ENCODE data around the gene WASF3.

Gene WASF3

GRCh38 chr13:26646603-26647002 lies 89.1 kb downstream of the WASF3 start:
- DNase-seq, result no peak

GRCh38 chr13:26651234-26651633 lies 93.8 kb downstream of the WASF3 start:
- DNase-seq, result no peak

- DNase-seq, result no peak
Observed at GRCh38 chr13:26653310-26653709, 95.8 kb downstream of the WASF3 start.

- DNase-seq, result no peak
Observed at GRCh38 chr13:26653842-26654241, 96.4 kb downstream of the WASF3 start.

GRCh38 chr13:26656919-26657318 lies 99.4 kb downstream of the WASF3 start:
- no peak for DNase-seq

- DNase-seq, result no peak
Observed at GRCh38 chr13:26658448-26659385, 101.2 kb downstream of the WASF3 start.

GRCh38 chr13:26660185-26660584 lies 102.7 kb downstream of the WASF3 start:
- no peak for DNase-seq

GRCh38 chr13:26660766-26661165 lies 103.3 kb downstream of the WASF3 start:
- DNase-seq, result no peak

GRCh38 chr13:26663791-26664190 lies 106.3 kb downstream of the WASF3 start:
- no peak for DNase-seq

DNA sequence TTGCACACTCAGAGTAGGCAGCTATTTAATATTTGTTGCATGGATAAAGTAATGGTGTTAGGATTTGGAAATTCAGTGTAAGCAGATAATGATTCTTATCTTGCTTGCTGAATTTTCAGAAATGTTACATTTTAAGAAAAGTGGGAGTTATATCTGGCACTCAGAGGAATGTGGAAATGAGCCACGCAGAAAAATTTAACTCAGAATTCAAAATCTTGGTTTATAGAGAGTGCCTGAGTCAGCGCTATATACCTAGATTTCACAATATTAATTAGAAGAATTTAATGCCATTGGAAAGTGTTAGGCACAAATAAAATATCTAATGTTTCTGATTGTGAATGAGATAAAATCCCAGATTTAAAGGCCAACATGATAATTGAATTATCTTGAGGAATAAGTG lies 106.8 kb downstream of the WASF3 start:
- no peak for DNase-seq

- DNase-seq, result no peak
Observed at GRCh38 chr13:26664876-26665275, 107.4 kb downstream of the WASF3 start.

DNA sequence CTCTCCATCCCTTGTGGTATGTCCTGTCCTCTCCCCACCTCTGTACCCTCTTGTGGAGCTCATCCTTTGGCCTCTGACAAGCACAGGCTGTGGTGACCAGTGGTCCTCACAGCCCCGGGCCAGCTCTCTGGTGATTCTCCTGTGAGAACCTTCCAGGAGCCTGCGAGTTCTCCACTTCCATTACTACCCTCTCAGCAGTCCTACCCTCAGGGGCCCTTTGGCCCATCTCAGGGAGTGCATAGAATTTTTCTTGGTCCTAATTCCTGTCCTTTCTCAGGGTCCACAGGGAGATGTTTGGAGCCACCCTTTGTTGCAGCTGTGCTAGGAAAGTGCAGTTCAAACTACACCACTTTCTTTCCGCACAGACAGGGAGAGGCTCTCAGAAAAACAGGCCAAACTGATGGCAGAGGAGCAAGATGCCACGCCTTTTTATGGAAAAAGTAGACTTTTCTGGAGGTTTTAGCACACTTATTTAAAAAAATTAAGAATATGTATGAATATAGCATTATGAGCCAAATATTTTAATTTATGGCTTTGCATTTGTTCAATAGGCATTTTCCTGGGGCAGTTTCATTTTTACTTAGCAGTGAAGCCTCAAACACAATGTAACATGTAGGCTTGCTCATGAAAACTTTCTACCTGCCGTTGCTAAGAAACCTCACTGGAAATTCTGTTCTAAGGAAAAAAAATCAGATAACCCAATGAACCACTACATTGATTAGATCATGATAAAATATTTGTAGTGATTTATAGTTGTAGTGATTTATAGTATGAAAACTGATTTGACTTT lies 111.1 kb downstream of the WASF3 start:
- no peak for DNase-seq

- DNase-seq, result no peak
Observed at GRCh38 chr13:26673890-26674289, 116.4 kb downstream of the WASF3 start.

DNA sequence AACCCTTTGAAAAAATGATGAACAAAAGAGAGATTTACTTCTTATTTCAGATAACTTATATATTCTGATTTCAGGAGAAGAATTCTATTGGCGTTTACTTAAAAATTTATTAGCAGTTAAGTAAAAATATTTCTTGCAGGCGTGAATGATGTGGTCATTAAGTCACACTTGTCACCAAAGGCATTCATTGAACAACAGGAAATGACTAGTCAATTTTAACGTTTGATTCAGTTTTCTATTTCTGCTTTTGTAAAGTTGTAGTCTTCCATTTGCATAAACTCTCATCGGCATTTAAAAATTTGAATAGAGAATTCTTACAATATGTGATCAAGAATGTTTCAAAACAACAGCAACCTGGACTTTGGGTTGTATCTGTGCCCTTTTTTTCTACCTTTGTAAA lies 119.7 kb downstream of the WASF3 start:
- DNase-seq, result peak; percentile 17

GRCh38 chr13:26678330-26678729 lies 120.8 kb downstream of the WASF3 start:
- no peak for DNase-seq

- DNase-seq, result no peak
Observed at GRCh38 chr13:26678796-26679195, 121.3 kb downstream of the WASF3 start.

DNA sequence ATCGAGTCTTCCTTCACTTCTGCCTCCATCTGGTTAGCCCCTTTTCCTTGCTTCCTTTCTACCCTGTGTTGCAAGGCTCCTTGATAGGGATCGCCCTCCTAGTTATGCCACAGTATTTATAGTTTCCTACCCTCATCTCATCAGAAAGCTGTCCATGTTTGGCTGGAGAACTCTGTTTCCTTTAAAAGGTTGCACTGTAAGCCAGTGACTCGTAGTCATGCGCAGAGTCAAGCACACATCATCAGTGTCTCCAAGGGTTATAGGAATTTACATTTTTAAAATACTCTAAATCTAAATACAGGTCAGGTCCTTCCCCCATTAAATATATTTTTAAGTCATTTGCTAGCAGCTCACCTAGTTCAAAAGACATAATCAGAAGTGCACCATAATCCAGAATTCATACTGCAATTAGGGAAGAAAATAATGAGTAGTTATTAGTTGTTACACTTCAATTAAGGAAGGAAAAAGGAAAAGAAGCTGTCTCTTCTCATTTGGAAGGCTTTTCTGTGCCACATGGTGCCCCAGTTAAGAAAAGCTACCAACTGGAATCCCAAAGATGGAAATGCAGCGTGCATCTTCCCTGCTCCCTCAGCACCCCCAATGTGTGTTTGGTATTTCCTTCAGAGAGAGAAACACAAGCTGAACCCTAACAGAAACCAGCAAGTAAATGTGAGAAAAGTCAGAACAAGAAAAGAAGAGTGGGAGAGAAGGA lies 122.1 kb downstream of the WASF3 start:
- DNase-seq, result no peak

DNA sequence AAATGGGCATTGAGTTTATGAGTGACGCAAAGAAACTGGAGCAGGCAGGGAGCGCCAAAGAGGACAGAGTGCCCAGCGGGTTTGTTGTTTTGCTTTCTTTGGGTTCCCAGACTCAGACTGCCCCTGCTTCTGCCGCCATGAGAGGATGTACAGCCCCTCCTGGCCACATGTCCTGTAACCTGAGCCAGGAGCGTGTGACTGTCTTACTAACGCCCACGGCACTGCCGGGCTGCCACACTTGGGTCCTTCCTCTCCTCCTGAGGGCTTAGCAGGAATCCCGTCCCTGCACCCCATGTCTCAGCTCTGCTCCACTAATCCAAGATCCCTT lies 122.6 kb downstream of the WASF3 start:
- DNase-seq, result no peak

DNA sequence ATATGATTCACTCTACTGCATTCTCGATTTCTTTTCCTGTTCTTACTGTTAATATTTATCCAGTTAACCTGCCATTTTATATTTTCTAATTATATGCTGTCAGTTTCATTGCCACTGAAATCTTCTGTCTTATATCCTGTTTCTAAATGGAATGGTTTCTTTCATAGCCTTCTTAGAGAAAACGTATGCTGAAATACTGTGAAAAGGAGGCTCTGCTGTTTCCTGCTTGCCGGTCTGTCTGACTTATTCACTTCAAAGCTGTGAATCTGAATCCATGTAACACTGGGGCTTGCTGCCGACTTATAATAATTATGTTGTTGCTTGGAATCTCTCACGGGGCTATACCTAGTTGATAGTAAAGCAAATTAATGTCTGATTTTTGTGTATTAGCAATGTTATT lies 123.1 kb downstream of the WASF3 start:
- no peak for DNase-seq

DNA sequence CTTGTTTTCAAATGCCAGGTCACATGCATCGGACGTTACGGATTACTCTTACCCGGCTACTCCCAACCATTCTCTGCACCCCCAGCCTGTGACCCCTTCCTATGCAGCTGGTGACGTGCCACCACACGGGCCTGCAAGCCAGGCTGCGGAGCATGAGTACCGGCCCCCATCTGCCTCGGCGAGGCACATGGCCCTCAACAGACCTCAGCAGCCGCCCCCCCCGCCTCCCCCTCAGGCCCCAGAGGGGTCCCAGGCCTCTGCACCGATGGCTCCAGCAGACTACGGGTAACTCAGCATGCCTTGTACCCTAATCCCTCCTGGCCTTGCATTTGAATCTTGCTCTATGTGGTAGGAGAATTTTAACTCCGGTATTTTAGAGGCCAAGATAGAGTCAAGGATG lies 123.6 kb downstream of the WASF3 start:
- DNase-seq, result no peak

- no peak for DNase-seq
Observed at GRCh38 chr13:26682606-26683005, 125.1 kb downstream of the WASF3 start.

DNA sequence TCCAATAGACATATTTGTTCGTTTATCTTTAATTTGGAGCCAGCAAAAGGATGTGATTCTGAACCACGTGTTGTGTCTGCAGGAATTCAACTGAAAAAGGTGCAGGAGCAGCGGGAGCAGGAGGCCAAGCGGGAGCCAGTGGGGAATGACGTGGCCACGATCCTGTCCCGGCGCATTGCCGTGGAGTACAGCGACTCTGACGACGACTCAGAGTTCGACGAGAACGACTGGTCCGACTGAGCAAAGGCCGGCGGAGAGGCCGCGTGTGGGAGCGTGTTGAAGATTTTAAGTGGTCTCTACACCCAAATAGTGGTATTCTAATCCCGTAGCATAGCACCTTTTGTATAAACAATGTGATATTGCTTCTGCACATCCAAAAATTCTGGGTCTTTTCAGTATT lies 128.1 kb downstream of the WASF3 start:
- DNase-seq, result no peak

DNA sequence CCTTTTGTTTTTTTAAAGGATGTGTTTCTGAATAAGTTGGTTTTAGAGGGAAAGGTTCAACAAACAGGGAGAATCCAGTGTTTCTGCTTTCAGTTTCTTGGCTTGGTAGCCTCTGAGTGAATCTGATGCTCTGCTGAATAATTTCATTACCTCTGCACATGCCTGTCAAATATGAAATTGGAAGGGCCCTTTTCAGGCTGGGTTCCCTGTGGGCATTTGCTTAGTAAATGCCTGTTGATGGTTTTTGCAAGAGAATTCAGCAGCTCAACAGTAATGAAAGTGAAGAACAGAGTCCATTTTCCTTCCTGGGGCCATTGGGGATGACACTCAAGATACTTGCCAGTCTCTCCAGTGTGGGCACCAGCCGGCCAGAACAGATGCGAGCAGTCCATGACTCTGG lies 128.8 kb downstream of the WASF3 start:
- no peak for DNase-seq

DNA sequence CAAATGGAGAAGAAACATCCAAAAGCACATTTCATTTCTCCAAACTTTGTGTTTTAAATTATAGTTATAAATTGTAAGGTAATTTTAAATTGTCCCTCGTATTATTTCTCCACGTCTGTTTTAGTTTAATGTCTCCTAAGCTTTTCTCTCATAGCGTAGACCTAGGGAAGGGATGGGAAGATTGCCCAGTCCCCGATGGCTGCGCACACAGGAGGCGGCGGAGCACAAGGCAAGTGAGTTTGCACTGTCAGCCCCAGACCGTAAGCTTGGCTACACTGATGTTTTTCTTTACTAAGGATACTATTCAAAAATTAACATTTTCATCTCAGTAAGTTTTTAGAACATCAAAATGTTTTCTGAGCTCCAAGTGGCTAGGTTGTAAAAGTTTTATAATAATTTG lies 130.8 kb downstream of the WASF3 start:
- no peak for DNase-seq
